HepG2 (cell line): Measurements from ENCODE around the gene CHTF8. TPM values are rescaled to one million over a fixed set of nuclear protein-coding genes. Genes with fewer than 3 reads are reported as not detected.

Experiments used
- ATF6 ChIP-seq: sonication (generic); formaldehyde crosslinking; conservative IDR thresholded peaks from 2 replicates; pipeline ENCODE4 v1.4.0; 2020; ENCODE audit warnings: missing genetic modification reagents
- DNMT1 ChIP-seq: sonication (generic); formaldehyde crosslinking; IDR thresholded peaks from 2 replicates; pipeline ENCODE4 v1.5.1; 2020; ENCODE audit warnings: mild to moderate bottlenecking, missing genetic modification reagents
- E2F2 ChIP-seq: sonication (generic); formaldehyde crosslinking; IDR thresholded peaks from 2 replicates; pipeline ENCODE4 v1.4.0; 2020; ENCODE audit warnings: missing genetic modification reagents, borderline replicate concordance
- GTF3A ChIP-seq: sonication (generic); formaldehyde crosslinking; conservative IDR thresholded peaks from 2 replicates; pipeline ENCODE4 v1.4.0; 2020; ENCODE audit warnings: mild to moderate bottlenecking, missing genetic modification reagents
- HOXD1 ChIP-seq: sonication (generic); formaldehyde crosslinking; IDR thresholded peaks from 2 replicates; pipeline ENCODE4 v1.5.0; 2020; ENCODE audit warnings: missing genetic modification reagents
- MAX ChIP-seq: IDR thresholded peaks from 2 replicates; pipeline ENCODE4 v1.6.1; 2012; ENCODE audit warnings: inconsistent platforms
- MLLT10 ChIP-seq: sonication (generic); formaldehyde crosslinking; IDR thresholded peaks from 2 replicates; pipeline ENCODE4 v1.4.0; 2020; ENCODE audit warnings: missing genetic modification reagents
- NCOA2 ChIP-seq: sonication (generic); formaldehyde crosslinking; IDR thresholded peaks from 2 replicates; pipeline ENCODE4 v1.8.0; 2022; ENCODE audit warnings: inconsistent platforms
- NCOA5 ChIP-seq: sonication (generic); formaldehyde crosslinking; IDR thresholded peaks from 2 replicates; pipeline ENCODE4 v1.4.0; 2020; ENCODE audit warnings: missing genetic modification reagents
- PBX3 ChIP-seq: sonication (generic); formaldehyde crosslinking; IDR thresholded peaks from 2 replicates; pipeline ENCODE4 v1.8.1; 2023; ENCODE audit warnings: missing genetic modification reagents, inconsistent platforms, borderline replicate concordance
- SATB2 ChIP-seq: sonication (generic); formaldehyde crosslinking; IDR thresholded peaks from 2 replicates; pipeline ENCODE4 v1.5.0; 2020; ENCODE audit warnings: missing genetic modification reagents
- ZC3H4 ChIP-seq: sonication (generic); formaldehyde crosslinking; IDR thresholded peaks from 2 replicates; pipeline ENCODE4 v1.4.0; 2020; ENCODE audit warnings: missing genetic modification reagents, borderline replicate concordance
- ZMYM4 ChIP-seq: sonication (generic); formaldehyde crosslinking; IDR thresholded peaks from 2 replicates; pipeline ENCODE4 v1.8.1; 2023; ENCODE audit warnings: mild to moderate bottlenecking, missing genetic modification reagents
- ZNF17 ChIP-seq: sonication (generic); formaldehyde crosslinking; IDR thresholded peaks from 2 replicates; pipeline ENCODE4 v1.5.0; 2020; ENCODE audit warnings: mild to moderate bottlenecking, missing genetic modification reagents
- ZNF567 ChIP-seq: sonication (generic); formaldehyde crosslinking; IDR thresholded peaks from 2 replicates; pipeline ENCODE4 v1.8.1; 2023; ENCODE audit warnings: mild to moderate bottlenecking, missing genetic modification reagents, borderline replicate concordance
- ZNF646 ChIP-seq: sonication (generic); formaldehyde crosslinking; IDR thresholded peaks from 2 replicates; pipeline ENCODE4 v1.9.0; 2021; ENCODE audit warnings: mild to moderate bottlenecking, missing genetic modification reagents
- ZNF891 ChIP-seq: sonication (generic); formaldehyde crosslinking; IDR thresholded peaks from 2 replicates; pipeline ENCODE4 v1.5.0; 2020; ENCODE audit warnings: mild to moderate bottlenecking, missing genetic modification reagents
- polyA plus RNA-seq, 8 experiments: library from polyadenylated mRNA; depleted of rRNA in 3 of 8; stranded (reverse) in 7 of 8; unstranded in 1 of 8; fragments of >200 nt; fragmentation: Illumina TruSeq in 4 of 8; extraction: Trizol in 4 of 8; gene quantifications; 2 replicates each; pipeline versions ENCODE4 v1.2.1 to v1.2.3, GENCODE V29; 2011 to 2016; ENCODE audit warnings: low read depth in 4 of 8, missing spikeins in 1 of 8, mixed read lengths in 1 of 8; ENCODE audit not compliant: insufficient read depth in 1 of 8
- total RNA-seq, 5 experiments: library from RNA; depleted of rRNA; stranded (reverse); fragments of >200 nt; fragmentation: Illumina TruSeq; extraction: Trizol; gene quantifications; 2 replicates each; pipeline ENCODE4 v1.2.3, GENCODE V29; 2016; ENCODE audit warnings: low read depth in 1 of 5

CHTF8 gene
- total and polyA plus RNA-seq, 2 of the 13 experiments (the other 11 are each of a cell fraction or from before 2014, with no cell fraction given), result 37.2 to 67.5 TPM

GRCh38 chr16:69106491-69107315 lies 25.7 kb downstream of the CHTF8 start (continued):
- no peak for TF ChIP-seq ZNF646
- no peak for TF ChIP-seq MLLT10 (CRISPR knock-in tag)
- TF ChIP-seq SATB2 (CRISPR knock-in tag), result no peak
- no peak for TF ChIP-seq DNMT1 (CRISPR knock-in tag)
- TF ChIP-seq ATF6 (CRISPR knock-in tag), result no peak
- TF ChIP-seq HOXD1 (CRISPR knock-in tag), result no peak
- no peak for TF ChIP-seq MAX
- TF ChIP-seq NCOA5 (CRISPR knock-in tag), result no peak
- no peak for TF ChIP-seq ZNF17 (CRISPR knock-in tag)
- TF ChIP-seq ZNF567 (CRISPR knock-in tag), result no peak
- no peak for TF ChIP-seq NCOA2 (CRISPR knock-in tag)
- no peak for TF ChIP-seq E2F2 (CRISPR knock-in tag)
- TF ChIP-seq PBX3, result no peak
- 0 out of 2 replicates have a peak, but pooled peaks have one; percentile 12 for TF ChIP-seq ZNF891 (CRISPR knock-in tag)
- no peak for TF ChIP-seq GTF3A (CRISPR knock-in tag)
- TF ChIP-seq ZC3H4 (CRISPR knock-in tag), result no peak
- 0 out of 2 replicates have a peak, but pooled peaks have one; percentile 2 for TF ChIP-seq ZMYM4 (CRISPR knock-in tag)
